Panc1 (cell line): ENCODE measurements around the gene WDR72.

Source experiments
- POLR2AphosphoS5 ChIP-seq: IDR thresholded peaks from 2 replicates; pipeline ENCODE4 v1.6.1; 2012; ENCODE audit warnings: mild to moderate bottlenecking, low read depth, low read length, moderate library complexity
- REST ChIP-seq, 2 experiments: IDR thresholded peaks; 2 replicates each; pipeline ENCODE4 v1.6.1; 2011 to 2012; ENCODE audit warnings: low read depth in 2 of 2, control low read depth in 1 of 2, low read length in 1 of 2, mild to moderate bottlenecking in 1 of 2, moderate library complexity in 1 of 2; ENCODE audit not compliant: insufficient read depth in 1 of 2
- SIN3A ChIP-seq: IDR thresholded peaks from 2 replicates; pipeline ENCODE4 v1.6.1; 2012; ENCODE audit warnings: low read depth, mild to moderate bottlenecking, low read length, moderate library complexity, borderline replicate concordance; ENCODE audit not compliant: insufficient read depth
- TCF7L2 ChIP-seq: IDR thresholded peaks from 2 replicates; pipeline ENCODE4 v1.6.1; 2011; ENCODE audit warnings: mild to moderate bottlenecking, low read depth, low read length, inconsistent platforms
- TF ChIP-seq, protein P1 (sequence below): fragments of 450-650 bp; IDR thresholded peaks from 2 replicates; pipeline ENCODE4 v1.5.1; 2017; ENCODE audit warnings: mild to moderate bottlenecking

- TF ChIP-seq, protein P1, sequence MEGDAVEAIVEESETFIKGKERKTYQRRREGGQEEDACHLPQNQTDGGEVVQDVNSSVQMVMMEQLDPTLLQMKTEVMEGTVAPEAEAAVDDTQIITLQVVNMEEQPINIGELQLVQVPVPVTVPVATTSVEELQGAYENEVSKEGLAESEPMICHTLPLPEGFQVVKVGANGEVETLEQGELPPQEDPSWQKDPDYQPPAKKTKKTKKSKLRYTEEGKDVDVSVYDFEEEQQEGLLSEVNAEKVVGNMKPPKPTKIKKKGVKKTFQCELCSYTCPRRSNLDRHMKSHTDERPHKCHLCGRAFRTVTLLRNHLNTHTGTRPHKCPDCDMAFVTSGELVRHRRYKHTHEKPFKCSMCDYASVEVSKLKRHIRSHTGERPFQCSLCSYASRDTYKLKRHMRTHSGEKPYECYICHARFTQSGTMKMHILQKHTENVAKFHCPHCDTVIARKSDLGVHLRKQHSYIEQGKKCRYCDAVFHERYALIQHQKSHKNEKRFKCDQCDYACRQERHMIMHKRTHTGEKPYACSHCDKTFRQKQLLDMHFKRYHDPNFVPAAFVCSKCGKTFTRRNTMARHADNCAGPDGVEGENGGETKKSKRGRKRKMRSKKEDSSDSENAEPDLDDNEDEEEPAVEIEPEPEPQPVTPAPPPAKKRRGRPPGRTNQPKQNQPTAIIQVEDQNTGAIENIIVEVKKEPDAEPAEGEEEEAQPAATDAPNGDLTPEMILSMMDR = no peak
- TF ChIP-seq REST (IDR thresholded peaks at IDR 0.05; ENCODE audit: insufficient read depth in 1 of 2, low read depth in 2 of 2, low read length in 1 of 2) (no peak), POLR2AphosphoS5 (no peak), TCF7L2 (no peak), SIN3A (no peak)
These were observed 233.6 kb downstream of the WDR72 start for GRCh38 chr15:53525894-53526293.
